Measurements from ENCODE around the gene NOC4L. TPM values are rescaled to one million over a fixed set of nuclear protein-coding genes. Genes with fewer than 3 reads are reported as not detected.

Gene NOC4L
- total RNA-seq, 1 experiment from 2014 or later = 36.5 TPM

- no peak overlapping the region for H3K27ac Mint-ChIP-seq
- Histone ChIP-seq H3K27ac (ENCODE audit: insufficient read length, low read depth, low read length) (no peak overlapping the region), H3K27me3 (ENCODE audit: insufficient read depth, low read length) (no peaks in the 10 kb centered on the region; the same call in 1 of the 2 replicates), H3K4ac (ENCODE audit: low read depth, low read length) (no peak overlapping the region), H4K8ac (replicated peaks; ENCODE audit: insufficient read length, low read depth, low read length) (no peak overlapping the region), H2BK120ac (ENCODE audit: low read depth, low read length, poor library complexity, severe bottlenecking) (no peak overlapping the region), H4K91ac (ENCODE audit: insufficient read length, low read depth, low read length) (no peak overlapping the region), H3T11ph (ENCODE audit: low read length) (no peak overlapping the region), H3K9me3 (ENCODE audit: control insufficient read depth, low read depth, low read length) (no peaks in the 10 kb centered on the region), H3K23me2 (ENCODE audit: insufficient read length, low read depth, low read length, poor library complexity, severe bottlenecking) (no peaks in the 10 kb centered on the region), H2AFZ (ENCODE audit: low read length) (no peak overlapping the region), H3K23ac (ENCODE audit: insufficient read length, low read depth, low read length) (no peak overlapping the region), H4K5ac (ENCODE audit: insufficient read length, low read depth, low read length) (no peak overlapping the region), H3K79me1 (ENCODE audit: insufficient read depth, low read depth, low read length, poor library complexity, severe bottlenecking) (no peaks in the 10 kb centered on the region), H2BK15ac (ENCODE audit: low read depth, low read length) (no peak overlapping the region), H3K79me2 (ENCODE audit: insufficient read depth, low read length) (no peaks in the 10 kb centered on the region), H3K9ac (ENCODE audit: extremely low read depth, insufficient read length, low read length) (no peak overlapping the region), H2BK20ac (ENCODE audit: low read depth, low read length, poor library complexity, severe bottlenecking) (no peak overlapping the region), H2BK5ac (ENCODE audit: insufficient read length, low read length) (no peak overlapping the region), H2AK5ac (ENCODE audit: insufficient read length, low read length) (no peak overlapping the region), H3K4me2 (ENCODE audit: insufficient read depth, insufficient read length, low read length) (no peak overlapping the region), H4K20me1 (ENCODE audit: control insufficient read depth, insufficient read depth, insufficient read length) (peaks cover 3% of the 10 kb centered on the region), H2BK12ac (ENCODE audit: insufficient read length, low read depth, low read length) (no peak overlapping the region), H3K56ac (ENCODE audit: insufficient read length, low read depth, low read length) (no peak overlapping the region), H3K18ac (ENCODE audit: insufficient read length, low read depth, low read length) (no peak overlapping the region), H3K14ac (ENCODE audit: insufficient read depth, low read length) (no peak overlapping the region), H3K4me1 (ENCODE audit: insufficient read depth, low read length) (no peaks in the 10 kb centered on the region)
- no peaks in the 10 kb centered on the region; a peak in 1 of 7 replicates for H3K36me3 Mint-ChIP-seq (ENCODE audit: insufficient read depth in 1 of 3, low read depth in 3 of 3)
- peaks cover 3 to 4% of the 10 kb centered on the region in 2 experiments; a peak in 2 of 5 replicates for H3K9me3 Mint-ChIP-seq
- TF ChIP-seq CTCF (conservative IDR thresholded peaks at IDR 0.05) = no peak
- peaks cover 80% of the 10 kb centered on the region for H3K27me3 Mint-ChIP-seq (ENCODE audit: low read depth)
- WGBS (ENCODE audit: extremely low coverage, insufficient read length, low lambda C conversion rate) = no CpG with 5 or more reads among the region's 8 CpGs
- no peak overlapping the region for H3K4me3 Mint-ChIP-seq
- H3K4me1 Mint-ChIP-seq = peaks cover 3 to 5% of the 10 kb centered on the region in 2 experiments; a peak in 3 of 4 replicates
- no peak for DNase-seq
These were observed 34.1 kb downstream of the NOC4L start for GRCh38 chr12:132178316-132178715.
